A549 (cell line): ENCODE measurements around the gene CHAF1A. TPM values are rescaled to one million over a fixed set of nuclear protein-coding genes. Genes with fewer than 3 reads are reported as not detected.

ENCODE experiments used
- ATAC-seq, 2 experiments: fragments of 200-7000 bp in 1 of 2; fragments of >200 bp in 1 of 2; cut with Nextera tagmentation in 1 of 2; cut with Tn5 transposase in 1 of 2; 3 replicates each; pipeline versions ENCODE4 v1.8.0 to v1.9.1; 2018 to 2020; ENCODE audit warnings: mild to moderate bottlenecking in 1 of 2, moderate library complexity in 1 of 2
- CTCF ChIA-PET: fragments of 300-600 bp; sonication (Branson Sonifier 250); formaldehyde crosslinking; extraction: SDS; loops from one replicate; lab custom pipeline; 2021; ENCODE audit warnings: antibody characterized with exemption, inconsistent platforms; lab: Yijun Ruan, JAX
- POLR2A ChIA-PET: fragments of 350-600 bp; formaldehyde crosslinking; extraction: SDS; loops from one replicate; lab custom pipeline; 2021; ENCODE audit warnings: antibody characterized with exemption, inconsistent platforms; lab: Yijun Ruan, JAX
- DNase-seq, 2 experiments: peaks; one replicate each; pipeline versions ENCODE4 v3.0.0 to v3.0.0-alpha.2; 2011 to 2016; ENCODE audit warnings: low read depth in 1 of 2, low spot score in 1 of 2
- FAIRE-seq: peaks from 2 replicates; lab custom pipeline; 2011; peaks lifted over from hg19 to GRCh38; lab: Jason Lieb, UNC
- H3K27ac ChIP-seq, 2 experiments: fragments of >200 bp; sonication (Bioruptor Twin); formaldehyde crosslinking; 3 replicates each; pipeline ENCODE4 v1.5.1; 2016 to 2017
- H3K4me1 ChIP-seq: fragments of >200 bp; sonication (Bioruptor Twin); formaldehyde crosslinking; 3 replicates; pipeline ENCODE4 v1.6.1; 2016
- H3K4me2 ChIP-seq: fragments of >200 bp; sonication (Bioruptor Twin); formaldehyde crosslinking; 3 replicates; pipeline ENCODE4 v1.6.1; 2016
- H3K4me3 ChIP-seq: fragments of >200 bp; sonication (Bioruptor Twin); formaldehyde crosslinking; 3 replicates; pipeline ENCODE4 v1.5.1; 2016
- H3K9me3 ChIP-seq: fragments of >200 bp; sonication (Bioruptor Twin); formaldehyde crosslinking; 3 replicates; pipeline ENCODE4 v1.6.1; 2016
- ATOH8 ChIP-seq: fragments of 250-450 bp; sonication (Bioruptor Pico); IDR thresholded peaks from 2 replicates; pipeline ENCODE4 v1.5.0; 2020; ENCODE audit warnings: low read depth, mild to moderate bottlenecking, moderate library complexity
- CBX2 ChIP-seq: fragments of 200-600 bp; sonication (generic); IDR thresholded peaks from 2 replicates; pipeline ENCODE4 v1.6.1; 2016; ENCODE audit warnings: low read depth, mild to moderate bottlenecking, borderline replicate concordance
- CBX8 ChIP-seq: fragments of 200-600 bp; sonication (generic); IDR thresholded peaks from 2 replicates; pipeline ENCODE4 v1.6.1; 2016
- EHF ChIP-seq: fragments of 250-450 bp; sonication (Bioruptor Pico); IDR thresholded peaks from 2 replicates; pipeline ENCODE4 v1.5.0; 2020; ENCODE audit warnings: mild to moderate bottlenecking
- EP300 ChIP-seq, 2 experiments: fragments of >200 bp; sonication (Bioruptor Twin); formaldehyde crosslinking; IDR thresholded peaks; 2 replicates in 1 of 2; 3 replicates in 1 of 2; pipeline ENCODE4 v1.6.1; 2016 to 2017
- FOSL2 ChIP-seq, 2 experiments: fragments of 450-650 bp in 1 of 2; fragments of >200 bp in 1 of 2; sonication (Bioruptor Twin) in 1 of 2; formaldehyde crosslinking; IDR thresholded peaks; 2 replicates each; pipeline versions ENCODE4 v1.5.0 to v1.6.1; 2016 to 2020; ENCODE audit warnings: mild to moderate bottlenecking in 1 of 2, moderate library complexity in 1 of 2
- HDAC2 ChIP-seq: fragments of 200-600 bp; sonication (generic); IDR thresholded peaks from 2 replicates; pipeline ENCODE4 v1.6.1; 2016
- HEYL ChIP-seq: fragments of 250-450 bp; sonication (Bioruptor Pico); IDR thresholded peaks from 2 replicates; pipeline ENCODE4 v1.8.0; 2021; ENCODE audit warnings: mild to moderate bottlenecking, moderate library complexity
- NFE2L2 ChIP-seq: fragments of 150-350 bp; conservative IDR thresholded peaks from 2 replicates; pipeline ENCODE4 v1.6.1; 2014; ENCODE audit warnings: low read length
- NPAS2 ChIP-seq: fragments of 250-450 bp; sonication (Bioruptor Pico); IDR thresholded peaks from 2 replicates; pipeline ENCODE4 v1.8.0; 2022; ENCODE audit warnings: mild to moderate bottlenecking, moderate library complexity, borderline replicate concordance
- PHF8 ChIP-seq: fragments of 200-600 bp; sonication (generic); IDR thresholded peaks from 2 replicates; pipeline ENCODE4 v1.6.1; 2016; ENCODE audit warnings: low read depth, mild to moderate bottlenecking, antibody characterized with exemption, moderate library complexity, borderline replicate concordance
- POLR2A ChIP-seq: IDR thresholded peaks from 2 replicates; pipeline ENCODE4 v1.6.1; 2012; ENCODE audit warnings: mild to moderate bottlenecking, low read length
- RAD21 ChIP-seq, 2 experiments: fragments of >200 bp in 1 of 2; sonication (Bioruptor Twin) in 1 of 2; formaldehyde crosslinking in 1 of 2; IDR thresholded peaks in 1 of 2; conservative IDR thresholded peaks in 1 of 2; 2 replicates in 1 of 2; 3 replicates in 1 of 2; pipeline ENCODE4 v1.6.1; 2012 to 2018; ENCODE audit warnings: inconsistent platforms in 1 of 2
- RARB ChIP-seq: fragments of 250-450 bp; sonication (Bioruptor Pico); IDR thresholded peaks from 2 replicates; pipeline ENCODE4 v1.8.0; 2021; ENCODE audit warnings: mild to moderate bottlenecking, moderate library complexity
- RFX5 ChIP-seq: fragments of 450-650 bp; IDR thresholded peaks from 2 replicates; pipeline ENCODE4 v1.7.1; 2014; ENCODE audit warnings: antibody characterized with exemption, mild to moderate bottlenecking, moderate library complexity
- RNF2 ChIP-seq: fragments of 200-600 bp; sonication (generic); IDR thresholded peaks from 2 replicates; pipeline ENCODE4 v1.6.1; 2016; ENCODE audit warnings: low read depth, mild to moderate bottlenecking, antibody characterized with exemption, moderate library complexity, borderline replicate concordance
- SREBF2 ChIP-seq: fragments of 450-650 bp; IDR thresholded peaks from 2 replicates; pipeline ENCODE4 v1.6.1; 2014; ENCODE audit warnings: mild to moderate bottlenecking, moderate library complexity
- TFCP2L1 ChIP-seq: fragments of 250-450 bp; sonication (Bioruptor Pico); IDR thresholded peaks from 2 replicates; pipeline ENCODE4 v1.5.0; 2021; ENCODE audit warnings: mild to moderate bottlenecking
- TP53 ChIP-seq: fragments of 250-450 bp; sonication (Bioruptor Pico); IDR thresholded peaks from 2 replicates; pipeline ENCODE4 v1.5.0; 2021; ENCODE audit warnings: mild to moderate bottlenecking, moderate library complexity
- USF2 ChIP-seq: fragments of 450-650 bp; IDR thresholded peaks from 2 replicates; pipeline ENCODE4 v1.6.1; 2014; ENCODE audit warnings: antibody characterized with exemption
- ZC3H11A ChIP-seq: fragments of 450-650 bp; IDR thresholded peaks from 2 replicates; pipeline ENCODE4 v1.6.1; 2014; ENCODE audit warnings: antibody characterized with exemption, mild to moderate bottlenecking
- WGBS: methylation state at CpG from one replicate; pipeline ENCODE4 v1.1.6; 2017; ENCODE audit errors: missing lambda C conversion rate; 5-methylcytosine and 5-hydroxymethylcytosine counted together
- polyA plus RNA-seq, 4 experiments: library from polyadenylated mRNA; depleted of rRNA in 3 of 4; stranded (reverse); fragments of >200 nt; fragmentation: RNase III in 1 of 4; extraction: RNeasy Plus Mini Kit Qiagen cat#74134 plus additional on column Dnase treatment in 1 of 4; gene quantifications; 2 replicates in 3 of 4; 3 replicates in 1 of 4; pipeline ENCODE4 v1.2.3, GENCODE V29; 2011 to 2017

CHAF1A gene
- polyA plus RNA-seq, 2 of the 4 experiments (the other 2 are of a cell fraction): 15.6 to 28.0 TPM

- POLR2A ChIA-PET: no interaction called here
- WGBS: 84% methylated on average over 21 of the region's 36 CpGs
- ATAC-seq: peak in 1 of 2 experiments; percentile 11; a peak in 3 of 6 replicates
- Histone ChIP-seq H3K27ac (no peak overlapping the region), H3K4me3 (no peak overlapping the region)
- no peak for FAIRE-seq
- CTCF ChIA-PET: interaction anchor here (0.5 to 1.2 kb wide), 2 partner anchors 13 to 44 kb away, joined by 3 to 7 read pairs; partner anchors contain the start of gene SH3GL1
- TF ChIP-seq NFE2L2 (no peak), USF2 (no peak)
- TF ChIP-seq, all 56 proteins: peak for 0
- no peak for DNase-seq
- H3K9me3 ChIP-seq: no peaks in the 10 kb centered on the region
- H3K4me2 ChIP-seq: no peak overlapping the region
- no peaks in the 10 kb centered on the region for H3K4me1 ChIP-seq
Measured at GRCh38 chr19:4444765-4445741, 42.6 kb downstream of the CHAF1A start.

GRCh38 chr19:4445963-4446703 is 43.7 kb downstream of the CHAF1A start:
- TF ChIP-seq RNF2 (no peak), CBX2 (no peak), SREBF2 (no peak), HDAC2 (no peak), CBX8 (no peak)
- Histone ChIP-seq H3K27ac (no peak overlapping the region), H3K9me3 (no peaks in the 10 kb centered on the region), H3K4me2 (no peak overlapping the region), H3K4me3 (no peak overlapping the region), H3K4me1 (no peaks in the 10 kb centered on the region)
- WGBS: 95% methylated on average over 20 of the region's 58 CpGs
- no peak for FAIRE-seq
- POLR2A ChIA-PET: no interaction called here
- no peak for ATAC-seq
- CTCF ChIA-PET: interaction anchor here (1.2 kb wide), 1 partner anchor 45 kb away, joined by 7 read pairs; the partner anchor contains the start of gene SH3GL1
- DNase-seq: no peak

GRCh38 chr19:4446704-4447200 is 44.3 kb downstream of the CHAF1A start:
- whole genome bisulfite sequencing: 86% methylated on average over 11 of the region's 15 CpGs
- no peak for DNase-seq
- H3K9me3 ChIP-seq: no peaks in the 10 kb centered on the region
- FAIRE-seq: no peak
- POLR2A ChIA-PET: no interaction called here
- no peak overlapping the region for H3K4me2 ChIP-seq
- TF ChIP-seq NFE2L2 (no peak), NPAS2 (CRISPR knock-in tag) (no peak), ZC3H11A (no peak), ATOH8 (no peak), TP53 (CRISPR knock-in tag) (no peak), RFX5 (no peak), RAD21 (conservative IDR thresholded peaks at IDR 0.05 in 1 of 2, IDR thresholded peaks at IDR 0.05 in 1 of 2) (no peak), EHF (CRISPR knock-in tag) (no peak), RARB (no peak), EP300 (IDR thresholded peaks at IDR 0.05) (no peak), POLR2A (no peak), PHF8 (no peak), FOSL2 (IDR thresholded peaks at IDR 0.05) (no peak), FOSL2 (CRISPR knock-in tag; IDR thresholded peaks at IDR 0.05) (no peak), HEYL (no peak), TFCP2L1 (no peak)
- H3K27ac ChIP-seq: no peak overlapping the region
- no peaks in the 10 kb centered on the region for H3K4me1 ChIP-seq
- no peak for ATAC-seq
- H3K4me3 ChIP-seq: no peak overlapping the region
- CTCF ChIA-PET: interaction anchor here (1.9 kb wide), 1 partner anchor 78 kb away, joined by 4 read pairs; no protein-coding TSS in a partner anchor
